PC-9 (cell line): ENCODE data around the gene ARL4A. TPM values are rescaled to one million over a fixed set of nuclear protein-coding genes. Genes with fewer than 3 reads are reported as not detected.
A peak's percentile ranks its signal among the peaks of the same experiment; 100 is the strongest.
"Not testable (repeated sequence)": the region's sequence is repeated elsewhere in the genome, so short reads cannot be mapped to it uniquely, and the experiment has no call there.

ENCODE experiments used
- BruUV-seq: library from RNA; stranded (reverse); fragments of 400-500 nt; replicated peaks from 2 replicates; lab custom pipeline; 2021; lab: Mats Ljungman, UMichigan
- CTCF ChIA-PET: fragments of 300-600 bp; sonication (Branson Sonifier 250); formaldehyde crosslinking; loops from one replicate; lab custom pipeline; 2022; ENCODE audit warnings: antibody characterized with exemption; lab: Charles Lee
- POLR2A ChIA-PET: fragments of 300-600 bp; sonication (Branson Sonifier 250); formaldehyde crosslinking; loops from one replicate; lab custom pipeline; 2022; ENCODE audit warnings: antibody characterized with exemption; ENCODE audit not compliant: unreplicated experiment; lab: Charles Lee
- DNase-seq, 2 experiments: peaks; one replicate each; pipeline versions ENCODE4 v3.0.0 to v3.0.0-alpha.2; 2015 to 2022; ENCODE audit warnings: mixed read lengths in 1 of 2
- H2AFZ ChIP-seq: fragments of 200-600 bp; sonication (generic); 2 replicates; pipeline ENCODE4 v1.8.1; 2017; ENCODE audit warnings: antibody characterized with exemption
- H3F3A ChIP-seq: fragments of 200-600 bp; sonication (generic); 2 replicates; pipeline ENCODE4 v1.8.1; 2017; ENCODE audit warnings: antibody characterized with exemption, mild to moderate bottlenecking, low read depth; ENCODE audit not compliant: insufficient read depth
- H3K27ac ChIP-seq: fragments of 200-600 bp; sonication (generic); 2 replicates; pipeline ENCODE4 v1.6.1; 2016; ENCODE audit warnings: mixed run types
- H3K27me3 ChIP-seq: fragments of 200-600 bp; sonication (generic); 2 replicates; pipeline ENCODE4 v1.6.1; 2016; ENCODE audit warnings: low read depth, mixed run types; ENCODE audit not compliant: insufficient read depth
- H3K36me3 ChIP-seq: fragments of 200-600 bp; sonication (generic); 2 replicates; pipeline ENCODE4 v1.6.1; 2016; ENCODE audit warnings: low read depth, mixed run types
- H3K4me1 ChIP-seq: fragments of 200-600 bp; sonication (generic); replicated peaks from 2 replicates; pipeline ENCODE4 v1.6.1; 2016; ENCODE audit warnings: mixed run types; ENCODE audit not compliant: insufficient read depth
- H3K4me2 ChIP-seq: fragments of 200-600 bp; sonication (generic); 2 replicates; pipeline ENCODE4 v1.6.1; 2017; ENCODE audit warnings: mixed run types
- H3K4me3 ChIP-seq: fragments of 200-600 bp; sonication (generic); 2 replicates; pipeline ENCODE4 v1.6.1; 2016; ENCODE audit warnings: mixed run types
- H3K79me2 ChIP-seq: fragments of 200-600 bp; sonication (generic); 2 replicates; pipeline ENCODE4 v1.6.1; 2017; ENCODE audit warnings: low read depth, mixed run types
- H3K9me2 ChIP-seq: fragments of 200-600 bp; sonication (generic); 2 replicates; pipeline ENCODE4 v1.8.1; 2017; ENCODE audit warnings: mild to moderate bottlenecking; ENCODE audit not compliant: insufficient read depth
- H3K9me3 ChIP-seq: fragments of 200-600 bp; sonication (generic); 2 replicates; pipeline ENCODE4 v1.8.1; 2016; ENCODE audit warnings: low read depth; ENCODE audit not compliant: insufficient read depth
- H4K20me1 ChIP-seq: fragments of 200-600 bp; sonication (generic); 2 replicates; pipeline ENCODE4 v1.8.1; 2017; ENCODE audit not compliant: insufficient read depth
- CTCF ChIP-seq: fragments of 200-600 bp; sonication (generic); conservative IDR thresholded peaks from 2 replicates; pipeline ENCODE4 v1.6.1; 2017; ENCODE audit warnings: mixed run types, antibody characterized with exemption, mild to moderate bottlenecking, moderate library complexity
- EZH2 ChIP-seq: fragments of 200-600 bp; sonication (generic); IDR thresholded peaks from 2 replicates; pipeline ENCODE4 v1.8.0; 2017; ENCODE audit warnings: antibody characterized with exemption, low read depth
- intact Hi-C: fragments of 100-400 bp; cut with micrococcal nuclease; formaldehyde crosslinking; loops from one replicate; pipeline ENCODE4 v1.10.0; 2022; ENCODE audit not compliant: unreplicated experiment
- total RNA-seq: library from RNA; stranded (reverse); gene quantifications from 2 replicates; pipeline ENCODE4 v1.2.3, GENCODE V29; 2021

The ARL4A gene
- total RNA-seq, 1 experiment from 2014 or later = 17.9 TPM

GRCh38 chr7:12661581-12661980 is 25.9 kb upstream of the ARL4A start:
- no TSS peak for BruUV-seq
- Histone ChIP-seq H4K20me1 (no peaks in the 10 kb centered on the region), H3K9me2 (no peaks in the 10 kb centered on the region), H3K4me2 (peak overlapping the region; percentile 71), H3K27ac (no peak overlapping the region), H3K79me2 (no peaks in the 10 kb centered on the region), H3K36me3 (no peaks in the 10 kb centered on the region), H3K27me3 (no peaks in the 10 kb centered on the region), H2AFZ (no peak overlapping the region), H3K9me3 (no peaks in the 10 kb centered on the region; the same call in 1 of the 2 replicates), H3K4me3 (no peak overlapping the region), H3K4me1 (peaks cover 20% of the 10 kb centered on the region), H3F3A (no peaks in the 10 kb centered on the region; the same call in 1 of the 2 replicates)
- TF ChIP-seq CTCF (no peak), EZH2 (no peak)
- CTCF ChIA-PET = no interaction called here
- POLR2A ChIA-PET = no interaction called here
- intact Hi-C loops = no loop called here
- no peak for DNase-seq

- H3K27me3 ChIP-seq = no peaks in the 10 kb centered on the region
- H3K4me1 ChIP-seq = no peaks in the 10 kb centered on the region
- no peaks in the 10 kb centered on the region; the same call in 1 of the 2 replicates for H3K9me2 ChIP-seq
- 0 out of 2 replicates have a peak, but pooled peaks cover 4% of the 10 kb centered on the region for H3K9me3 ChIP-seq
- H3K36me3 ChIP-seq = no peaks in the 10 kb centered on the region
- H4K20me1 ChIP-seq = no peaks in the 10 kb centered on the region
- H3K79me2 ChIP-seq = no peaks in the 10 kb centered on the region
- no peak overlapping the region for H3K4me3 ChIP-seq
- no peak overlapping the region for H2AFZ ChIP-seq
- intact Hi-C loops = no loop called here
- H3K4me2 ChIP-seq = no peak overlapping the region
- CTCF ChIA-PET = no interaction called here
- POLR2A ChIA-PET = no interaction called here
- no TSS peak for BruUV-seq
- no peak overlapping the region for H3K27ac ChIP-seq
- no peaks in the 10 kb centered on the region for H3F3A ChIP-seq
- no peak for TF ChIP-seq EZH2
- no peak for TF ChIP-seq CTCF
- DNase-seq = no peak
These were observed 17.3 kb upstream of the ARL4A start for GRCh38 chr7:12670000-12670729.

GRCh38 chr7:12670743-12671520 is 16.5 kb upstream of the ARL4A start:
- intact Hi-C loops = no loop called here
- no peaks in the 10 kb centered on the region for H4K20me1 ChIP-seq
- ChIA-PET CTCF (no interaction called here), POLR2A (no interaction called here)
- H3K9me3 ChIP-seq = 0 out of 2 replicates have a peak, but pooled peaks cover 4% of the 10 kb centered on the region
- H3K36me3 ChIP-seq = no peaks in the 10 kb centered on the region
- BruUV-seq = no TSS peak
- TF ChIP-seq EZH2 (no peak), CTCF (no peak)
- 0 out of 2 replicates have a peak overlapping the region, but pooled peaks have one; percentile 31 for H2AFZ ChIP-seq
- H3K4me2 ChIP-seq = no peak overlapping the region
- H3K79me2 ChIP-seq = no peaks in the 10 kb centered on the region
- H3K27me3 ChIP-seq = no peaks in the 10 kb centered on the region
- H3K9me2 ChIP-seq = no peaks in the 10 kb centered on the region; the same call in 1 of the 2 replicates
- H3K4me1 ChIP-seq = no peaks in the 10 kb centered on the region
- no peaks in the 10 kb centered on the region for H3F3A ChIP-seq
- H3K27ac ChIP-seq = no peak overlapping the region
- no peak overlapping the region for H3K4me3 ChIP-seq
- DNase-seq = no peak

- POLR2A ChIA-PET = not testable (repeated sequence)
These were observed 14.0 kb upstream of the ARL4A start for GRCh38 chr7:12673436-12673835.

More at GRCh38 chr7:12673436-12673835, 14.0 kb upstream of the ARL4A start:
- H3K27ac ChIP-seq, H3K36me3 ChIP-seq, H3K9me3 ChIP-seq, BruUV-seq, H3K9me2 ChIP-seq, H3K4me3 ChIP-seq, H2AFZ ChIP-seq, H4K20me1 ChIP-seq, H3F3A ChIP-seq, intact Hi-C loops, H3K79me2 ChIP-seq, H3K4me1 ChIP-seq, H3K4me2 ChIP-seq, H3K27me3 ChIP-seq, CTCF ChIA-PET, DNase-seq: not testable (repeated sequence)
